CD14-positive monocyte (primary cell): Measurements from ENCODE around the gene GZMB. TPM values are rescaled to one million over a fixed set of nuclear protein-coding genes. Genes with fewer than 3 reads are reported as not detected.
A peak's percentile ranks its signal among the peaks of the same experiment; 100 is the strongest.

Source experiments
- DNase-seq, 3 donors: peaks; one replicate each; pipeline ENCODE4 v3.0.0-alpha.2; 2011 to 2022
- H2AFZ ChIP-seq: 2 replicates; pipeline ENCODE4 v1.6.0; 2012; ENCODE audit warnings: mild to moderate bottlenecking, low read depth, low read length, inconsistent platforms; ENCODE audit not compliant: insufficient read depth, poor library complexity, severe bottlenecking
- H3K27ac ChIP-seq, 2 donors: 1 replicate in 1 of 2; 2 replicates in 1 of 2; pipeline ENCODE4 v1.5.1; 2012 to 2013; ENCODE audit warnings: low read length in 2 of 2, control low read depth in 1 of 2, inconsistent platforms in 1 of 2, low read depth in 1 of 2, mild to moderate bottlenecking in 1 of 2
- H3K27me3 ChIP-seq, 2 donors: one replicate each; pipeline versions ENCODE4 v1.6.0 to v1.6.1; 2011 to 2013; ENCODE audit warnings: low read length in 2 of 2; ENCODE audit not compliant: control insufficient read depth in 2 of 2, insufficient read depth in 2 of 2
- H3K36me3 ChIP-seq, 2 donors: replicated peaks in 1 of 2; 1 replicate in 1 of 2; 2 replicates in 1 of 2; pipeline versions ENCODE4 v1.5.1 to v1.6.1; 2012 to 2013; ENCODE audit warnings: low read length in 2 of 2, control low read depth in 1 of 2, inconsistent platforms in 1 of 2, mild to moderate bottlenecking in 1 of 2; ENCODE audit not compliant: insufficient read depth in 2 of 2, control insufficient read depth in 1 of 2
- H3K4me1 ChIP-seq, 2 donors: 1 replicate in 1 of 2; 2 replicates in 1 of 2; pipeline versions ENCODE4 v1.5.1 to v1.6.1; 2012 to 2013; ENCODE audit warnings: low read length in 2 of 2, control low read depth in 1 of 2, inconsistent platforms in 1 of 2, mild to moderate bottlenecking in 1 of 2, moderate library complexity in 1 of 2; ENCODE audit not compliant: insufficient read depth in 2 of 2, control insufficient read depth in 1 of 2
- H3K4me2 ChIP-seq: replicated peaks from 2 replicates; pipeline ENCODE3; 2012; ENCODE audit warnings: low read length, moderate library complexity, mild to moderate bottlenecking; ENCODE audit not compliant: poor library complexity, severe bottlenecking; ENCODE audit errors: extremely low read depth
- H3K4me3 ChIP-seq, 3 experiments: fragments of 200-600 bp in 1 of 3; sonication (generic) in 1 of 3; replicated peaks in 1 of 3; 1 replicate in 2 of 3; 2 replicates in 1 of 3; pipeline ENCODE4 v1.5.1; 2011 to 2013; ENCODE audit warnings: low read length in 3 of 3, mild to moderate bottlenecking in 3 of 3, control low read depth in 2 of 3, low read depth in 2 of 3, inconsistent platforms in 1 of 3, moderate library complexity in 1 of 3
- H3K79me2 ChIP-seq: 2 replicates; pipeline ENCODE4 v1.6.0; 2012; ENCODE audit warnings: mild to moderate bottlenecking, control low read depth, inconsistent platforms, low read length, moderate library complexity; ENCODE audit not compliant: insufficient read depth
- H3K9ac ChIP-seq: 2 replicates; pipeline ENCODE4 v1.6.0; 2017; ENCODE audit warnings: low read length, mild to moderate bottlenecking; ENCODE audit not compliant: insufficient read depth, poor library complexity, severe bottlenecking
- H3K9me3 ChIP-seq, 2 donors: replicated peaks in 1 of 2; 1 replicate in 1 of 2; 2 replicates in 1 of 2; pipeline versions ENCODE4 v1.5.1 to v1.6.1; 2012 to 2013; ENCODE audit warnings: low read length in 2 of 2, control low read depth in 1 of 2; ENCODE audit not compliant: control insufficient read depth in 1 of 2, insufficient read depth in 1 of 2
- H4K20me1 ChIP-seq: 2 replicates; pipeline ENCODE4 v1.6.0; 2012; ENCODE audit warnings: mild to moderate bottlenecking, low read length, control low read depth, moderate library complexity; ENCODE audit not compliant: insufficient read depth
- H3K27ac Mint-ChIP-seq, 7 donors: one replicate each; pipeline ENCODE4 v1.8.0; 2020; ENCODE audit warnings: mild to moderate bottlenecking in 7 of 7, mixed read lengths in 7 of 7, moderate library complexity in 6 of 7, inconsistent platforms in 2 of 7
- H3K27me3 Mint-ChIP-seq, 3 donors: one replicate each; pipeline ENCODE4 v1.8.0; 2021 to 2022; ENCODE audit warnings: low read depth in 3 of 3, mild to moderate bottlenecking in 3 of 3, mixed read lengths in 3 of 3, moderate library complexity in 3 of 3, inconsistent platforms in 1 of 3
- H3K36me3 Mint-ChIP-seq, 2 donors: one replicate each; pipeline ENCODE4 v1.8.0; 2020; ENCODE audit warnings: mixed read lengths in 2 of 2, inconsistent platforms in 1 of 2, mild to moderate bottlenecking in 1 of 2
- H3K4me1 Mint-ChIP-seq: one replicate; pipeline ENCODE4 v1.8.0; 2020; ENCODE audit warnings: mild to moderate bottlenecking, mixed read lengths
- H3K4me3 Mint-ChIP-seq, 2 donors: one replicate each; pipeline ENCODE4 v1.8.0; 2020; ENCODE audit warnings: mild to moderate bottlenecking in 2 of 2, mixed read lengths in 2 of 2, moderate library complexity in 1 of 2
- H3K9me3 Mint-ChIP-seq, 7 donors: one replicate each; pipeline ENCODE4 v1.8.0; 2020 to 2022; ENCODE audit warnings: mixed read lengths in 7 of 7, mild to moderate bottlenecking in 6 of 7, moderate library complexity in 6 of 7, inconsistent platforms in 2 of 7
- CTCF ChIP-seq: fragments of 200-600 bp; IDR thresholded peaks from one replicate; pipeline ENCODE4 v1.8.0; 2022; ENCODE audit warnings: antibody characterized with exemption, mild to moderate bottlenecking
- WGBS: methylation state at CpG from one replicate; pipeline ENCODE4 v1.1.5; 2013; ENCODE audit warnings: missing lambda C conversion rate; ENCODE audit not compliant: insufficient coverage; 5-methylcytosine and 5-hydroxymethylcytosine counted together
- intact Hi-C, 2 donors: fragments of 100-400 bp; cut with micrococcal nuclease; formaldehyde crosslinking; loops; one replicate each; pipeline versions ENCODE4 v1.15.0 to v1.15.1; 2023
- polyA plus RNA-seq, 3 donors: library from polyadenylated mRNA; depleted of rRNA in 1 of 3; unstranded in 2 of 3; stranded (reverse) in 1 of 3; fragments of 300-500 nt in 2 of 3; fragments of >200 nt in 1 of 3; fragmentation: Illumina TruSeq in 2 of 3; gene quantifications; 1 replicate in 2 of 3; 2 replicates in 1 of 3; pipeline ENCODE4 v1.2.3, GENCODE V29; 2012 to 2021

The GZMB gene
- polyA plus RNA-seq, 3 donors: 1.0 to 1.3 TPM; not detected in 1

- H3K27ac Mint-ChIP-seq: peak overlapping the region in 2 of 7 donors; percentile 11 to 33
- no peak overlapping the region for H3K4me3 Mint-ChIP-seq
- H3K27ac ChIP-seq: no peak overlapping the region
- peaks cover 0 to 4% (median 0%) of the 10 kb centered on the region in 3 donors for H3K27me3 Mint-ChIP-seq
- TF ChIP-seq CTCF: peak; percentile 98
- no peaks in the 10 kb centered on the region for H3K9me3 ChIP-seq
- H3K9ac ChIP-seq: no peak overlapping the region
- peaks cover 36% of the 10 kb centered on the region for H3K4me1 Mint-ChIP-seq
- H3K4me3 ChIP-seq: no peak overlapping the region
- H2AFZ ChIP-seq: peak overlapping the region; percentile 46
- peaks cover 0 to 5% (median 0%) of the 10 kb centered on the region in 7 donors for H3K9me3 Mint-ChIP-seq
- WGBS: 86% methylated on average over 3 of the region's 3 CpGs
- DNase-seq: peak; percentile 18 to 41 (median 31)
- H3K36me3 Mint-ChIP-seq: no peaks in the 10 kb centered on the region
- H3K27me3 ChIP-seq: no peaks in the 10 kb centered on the region
- no peaks in the 10 kb centered on the region for H3K36me3 ChIP-seq
- peaks cover 24 to 28% of the 10 kb centered on the region in 2 donors for H3K4me1 ChIP-seq
- H3K79me2 ChIP-seq: no peaks in the 10 kb centered on the region
- no peak overlapping the region for H3K4me2 ChIP-seq
- H4K20me1 ChIP-seq: no peaks in the 10 kb centered on the region
- intact Hi-C loops: no loop called here
Measured at GRCh38 chr14:24605435-24606190, 28.4 kb downstream of the GZMB start.

GRCh38 chr14:24597403-24597802 lies 36.6 kb downstream of the GZMB start:
- TF ChIP-seq CTCF: no peak
- no peak overlapping the region for H2AFZ ChIP-seq
- peaks cover 0 to 5% of the 10 kb centered on the region in 2 donors for H3K4me1 ChIP-seq
- H3K27ac Mint-ChIP-seq: no peak overlapping the region
- H3K4me1 Mint-ChIP-seq: peaks cover 20% of the 10 kb centered on the region
- H3K4me3 ChIP-seq: no peak overlapping the region
- H3K27me3 Mint-ChIP-seq: peaks cover 0 to 4% (median 2%) of the 10 kb centered on the region in 3 donors
- H3K36me3 Mint-ChIP-seq: no peaks in the 10 kb centered on the region
- no peaks in the 10 kb centered on the region for H3K36me3 ChIP-seq
- no peaks in the 10 kb centered on the region for H3K27me3 ChIP-seq
- no peak overlapping the region for H3K4me3 Mint-ChIP-seq
- no peak overlapping the region for H3K27ac ChIP-seq
- H3K79me2 ChIP-seq: no peaks in the 10 kb centered on the region
- intact Hi-C loops: no loop called here
- peaks cover 15 to 34% (median 20%) of the 10 kb centered on the region in 7 donors for H3K9me3 Mint-ChIP-seq
- no peaks in the 10 kb centered on the region for H4K20me1 ChIP-seq
- no peak for DNase-seq
- H3K9ac ChIP-seq: no peak overlapping the region
- H3K4me2 ChIP-seq: no peak overlapping the region
- peaks cover 0 to 12% of the 10 kb centered on the region in 2 donors for H3K9me3 ChIP-seq
